SH-SY5Y (cell line): ENCODE measurements around the gene C6orf136.

Source experiments
- GATA2 ChIP-seq: IDR thresholded peaks from 2 replicates; pipeline ENCODE4 v1.6.1; 2011; ENCODE audit warnings: mild to moderate bottlenecking, low read depth, low read length
- GATA3 ChIP-seq: IDR thresholded peaks from 2 replicates; pipeline ENCODE4 v1.6.1; 2011; ENCODE audit warnings: low read depth, mild to moderate bottlenecking, low read length, moderate library complexity

DNA sequence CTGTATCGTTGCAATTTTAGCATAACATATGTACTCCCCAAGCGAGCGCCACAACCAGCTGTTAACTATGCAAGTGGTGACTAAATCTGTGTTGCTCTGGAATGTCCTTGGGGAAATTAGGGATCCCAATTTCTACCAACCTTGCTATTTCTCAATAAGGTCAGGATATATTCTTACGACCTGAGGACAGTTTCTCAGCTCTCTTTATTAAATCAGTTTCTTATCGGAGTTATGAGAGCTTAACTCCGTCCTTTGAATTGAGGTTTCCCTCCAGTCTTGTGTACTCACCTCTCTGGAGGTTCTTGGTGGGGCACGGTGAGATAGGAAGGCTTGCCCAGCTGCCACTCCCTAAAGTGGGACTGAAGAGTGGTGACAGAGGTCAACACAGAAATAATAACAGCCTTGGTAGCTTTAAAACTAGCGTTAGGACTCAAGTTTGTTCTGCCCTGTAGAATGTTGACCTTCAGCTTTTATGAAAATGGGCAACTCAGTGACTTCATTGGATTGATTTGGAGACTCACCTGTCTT lies 28.6 kb upstream of the C6orf136 start:
- TF ChIP-seq GATA2 (no peak), GATA3 (no peak)
